NCI-H2227 (cell line): ENCODE data around the gene ANKS3.

Source experiments
- DNase-seq: peaks from one replicate; lab custom pipeline; 2025; ENCODE audit not compliant: unreplicated experiment; lab: John Stamatoyannopoulos, UW

ANKS3 gene

DNA sequence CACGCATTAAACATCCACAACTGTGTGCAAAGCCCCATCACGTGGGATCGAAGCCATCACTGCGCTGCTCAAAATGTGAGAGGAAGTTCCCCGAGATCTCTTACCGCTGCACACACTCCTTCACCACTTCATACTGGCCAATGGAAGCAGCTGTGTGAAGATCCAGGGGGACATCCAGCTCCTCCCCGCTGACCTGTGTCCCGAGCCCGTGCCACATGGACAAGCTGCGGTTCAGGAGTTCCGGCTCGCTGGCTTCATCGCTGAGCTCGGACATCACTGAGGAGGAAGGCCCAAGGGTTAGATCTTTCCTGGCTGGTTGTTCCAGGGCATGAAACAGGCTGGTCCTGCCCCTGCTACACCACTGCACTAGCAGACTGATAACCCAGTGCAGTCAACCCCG, 4.2 kb downstream of the ANKS3 start:
- DNase-seq: no peak

- no peak for DNase-seq
Observed at GRCh38 chr16:4728676-4729075, 5.4 kb downstream of the ANKS3 start.

GRCh38 chr16:4726616-4727015, 7.5 kb downstream of the ANKS3 start:
- DNase-seq: no peak

GRCh38 chr16:4724661-4725270, 9.3 kb downstream of the ANKS3 start:
- no peak for DNase-seq

DNA sequence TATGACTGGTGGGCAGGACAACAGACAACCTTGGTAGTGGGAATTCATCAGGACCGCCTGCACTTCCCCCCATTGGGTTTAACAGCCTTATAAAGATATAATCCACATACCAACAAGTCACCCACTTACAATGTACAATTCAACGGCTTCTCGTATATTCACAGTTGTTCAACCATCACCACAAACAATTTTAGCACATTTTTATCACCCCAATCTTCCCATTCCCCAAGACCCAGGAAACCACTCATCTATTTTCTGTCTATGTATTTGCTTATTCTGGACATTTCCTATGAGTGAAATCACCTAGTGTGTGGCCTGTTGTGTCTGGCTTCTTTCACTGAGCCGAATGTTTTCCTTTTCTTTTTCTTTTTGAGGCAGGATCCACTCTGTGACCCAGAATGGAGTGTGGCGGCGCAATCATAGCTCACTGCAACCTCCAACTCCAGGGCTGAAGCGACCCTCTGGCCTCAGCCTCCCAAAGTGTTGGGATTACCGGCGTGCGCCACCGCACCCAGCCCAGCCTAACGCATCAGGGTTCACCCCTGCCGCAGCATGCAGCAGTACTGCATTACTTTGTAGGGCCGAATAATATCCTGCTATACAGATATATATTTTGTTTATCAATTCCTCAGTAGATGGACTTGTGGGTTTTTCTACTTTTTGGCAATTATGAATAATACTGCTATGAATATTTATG, 10.9 kb downstream of the ANKS3 start:
- no peak for DNase-seq

GRCh38 chr16:4718466-4718865, 15.6 kb downstream of the ANKS3 start:
- DNase-seq: no peak

- no peak for DNase-seq
Observed at GRCh38 chr16:4714996-4715395, 19.1 kb downstream of the ANKS3 start.

GRCh38 chr16:4713663-4714501, 20.2 kb downstream of the ANKS3 start:
- no peak for DNase-seq

DNA sequence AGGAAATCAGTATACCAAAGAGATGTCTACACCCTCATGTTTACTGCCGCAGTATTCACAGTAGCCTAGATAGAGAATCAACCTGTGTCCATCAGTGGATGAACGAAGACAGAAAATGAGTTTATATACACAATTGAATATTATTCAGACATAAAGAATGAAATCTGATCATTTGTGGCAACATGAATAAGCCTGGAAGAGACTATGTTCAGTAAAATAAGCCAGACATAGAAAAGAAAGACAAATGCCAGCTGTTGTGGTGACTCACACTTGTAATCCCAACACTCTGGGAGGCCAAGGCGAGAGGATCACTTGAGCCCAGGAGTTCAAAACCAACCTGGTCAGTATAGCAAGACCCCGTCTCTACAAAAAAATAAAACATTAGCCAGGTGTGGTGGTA, 24.6 kb downstream of the ANKS3 start:
- DNase-seq: no peak

DNA sequence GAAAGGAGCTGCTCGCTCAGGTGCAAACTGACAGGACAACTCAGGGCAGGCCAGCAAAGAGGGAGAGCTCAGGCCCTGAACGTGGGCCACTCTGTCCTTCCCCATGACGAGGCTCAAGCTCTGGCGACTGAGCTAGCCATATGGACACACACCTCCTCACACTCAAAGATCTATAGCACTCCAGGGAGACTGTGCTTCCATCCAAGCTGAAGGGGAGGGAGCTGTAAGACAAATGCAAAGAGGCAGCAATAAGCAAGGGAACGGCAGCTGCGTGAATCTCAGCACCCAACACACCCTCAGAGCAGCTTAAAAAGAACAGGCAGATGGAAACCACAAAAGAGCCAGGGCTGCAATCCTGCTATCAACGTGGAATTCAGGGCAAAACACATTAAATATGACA, 27.2 kb downstream of the ANKS3 start:
- DNase-seq: no peak

GRCh38 chr16:4704913-4705312, 29.2 kb downstream of the ANKS3 start:
- DNase-seq: no peak

DNA sequence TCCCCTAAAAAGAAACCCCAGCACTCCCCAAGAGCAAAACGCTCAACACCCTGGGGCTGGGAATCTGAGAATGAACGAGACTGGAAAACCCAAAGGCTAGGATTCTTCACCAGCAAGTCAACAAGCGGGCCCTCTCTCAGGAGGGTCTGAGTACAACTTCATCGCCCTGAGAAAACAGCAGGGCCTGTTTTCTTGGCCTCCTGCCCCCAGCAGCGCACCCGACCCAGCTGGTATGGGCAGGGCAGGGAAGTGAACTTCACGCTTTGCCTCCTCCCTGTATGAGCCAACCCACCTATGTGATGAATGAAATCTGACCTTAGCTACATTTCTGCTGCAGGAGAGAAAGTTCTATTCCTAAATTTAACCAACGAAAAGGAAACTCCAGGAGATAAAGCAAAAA, 29.6 kb downstream of the ANKS3 start:
- no peak for DNase-seq

- no peak for DNase-seq
Observed at GRCh38 chr16:4703906-4704305, 30.2 kb downstream of the ANKS3 start.

DNA sequence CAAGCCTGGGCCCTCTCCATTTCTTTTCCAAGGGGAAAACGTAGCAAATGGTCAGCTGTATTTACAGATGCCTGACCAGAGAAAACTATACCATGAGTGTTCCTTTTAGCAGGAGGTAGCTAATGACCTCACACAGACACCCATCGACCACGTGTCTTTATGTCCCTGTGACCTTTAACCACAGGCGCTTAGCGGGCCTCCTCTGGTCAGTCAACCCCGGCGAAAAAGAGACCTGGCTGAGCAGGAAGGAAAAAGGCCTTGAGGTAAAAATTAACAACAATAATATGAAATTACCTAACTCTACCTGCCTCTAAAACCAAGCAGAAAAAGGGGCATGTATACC, 31.6 kb downstream of the ANKS3 start:
- DNase-seq: no peak

- no peak for DNase-seq
Observed at GRCh38 chr16:4701791-4702465, 32.1 kb downstream of the ANKS3 start.

GRCh38 chr16:4700997-4701743, 32.9 kb downstream of the ANKS3 start:
- DNase-seq: no peak

GRCh38 chr16:4700380-4700996, 33.6 kb downstream of the ANKS3 start:
- DNase-seq: no peak

GRCh38 chr16:4699046-4699556, 35.0 kb downstream of the ANKS3 start:
- DNase-seq: no peak

GRCh38 chr16:4698321-4699045, 35.6 kb downstream of the ANKS3 start:
- no peak for DNase-seq

GRCh38 chr16:4697848-4698291, 36.2 kb downstream of the ANKS3 start:
- DNase-seq: no peak
